Esophagus squamous epithelium (tissue), 4 donors: Measurements from ENCODE around the gene MFSD2B.

Experiments
- POLR2A ChIP-seq, 4 donors: fragments of 450-650 bp; IDR thresholded peaks; one replicate each; pipeline ENCODE4 v1.6.1; 2017; ENCODE audit warnings: antibody characterized with exemption in 4 of 4, mild to moderate bottlenecking in 4 of 4, moderate library complexity in 3 of 4
- TF ChIP-seq, protein P1 (sequence below), 6 experiments: fragments of 450-650 bp in 4 of 6; fragments of 200-600 bp in 2 of 6; sonication (generic) in 2 of 6; IDR thresholded peaks; one replicate each; pipeline ENCODE4 v1.5.1; 2016 to 2019; ENCODE audit warnings: antibody characterized with exemption in 6 of 6, mild to moderate bottlenecking in 4 of 6, moderate library complexity in 4 of 6

DNA sequence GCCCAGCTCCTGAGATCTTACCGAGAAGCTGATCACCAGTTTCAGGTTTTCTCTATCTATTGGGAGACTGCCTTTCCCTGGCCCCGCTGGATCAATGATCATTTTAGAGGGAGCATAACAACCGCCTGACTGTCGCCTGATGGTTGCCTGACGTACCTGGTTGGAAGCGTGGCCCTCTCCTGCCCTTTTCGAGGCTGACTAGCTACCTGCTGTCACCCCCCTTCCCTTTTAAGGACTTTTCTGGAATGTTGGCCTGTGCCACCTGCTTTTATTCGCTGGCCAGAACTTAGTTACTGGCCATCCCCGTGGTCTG lies 562 bp upstream of the MFSD2B start:
- TF ChIP-seq, protein P1, sequence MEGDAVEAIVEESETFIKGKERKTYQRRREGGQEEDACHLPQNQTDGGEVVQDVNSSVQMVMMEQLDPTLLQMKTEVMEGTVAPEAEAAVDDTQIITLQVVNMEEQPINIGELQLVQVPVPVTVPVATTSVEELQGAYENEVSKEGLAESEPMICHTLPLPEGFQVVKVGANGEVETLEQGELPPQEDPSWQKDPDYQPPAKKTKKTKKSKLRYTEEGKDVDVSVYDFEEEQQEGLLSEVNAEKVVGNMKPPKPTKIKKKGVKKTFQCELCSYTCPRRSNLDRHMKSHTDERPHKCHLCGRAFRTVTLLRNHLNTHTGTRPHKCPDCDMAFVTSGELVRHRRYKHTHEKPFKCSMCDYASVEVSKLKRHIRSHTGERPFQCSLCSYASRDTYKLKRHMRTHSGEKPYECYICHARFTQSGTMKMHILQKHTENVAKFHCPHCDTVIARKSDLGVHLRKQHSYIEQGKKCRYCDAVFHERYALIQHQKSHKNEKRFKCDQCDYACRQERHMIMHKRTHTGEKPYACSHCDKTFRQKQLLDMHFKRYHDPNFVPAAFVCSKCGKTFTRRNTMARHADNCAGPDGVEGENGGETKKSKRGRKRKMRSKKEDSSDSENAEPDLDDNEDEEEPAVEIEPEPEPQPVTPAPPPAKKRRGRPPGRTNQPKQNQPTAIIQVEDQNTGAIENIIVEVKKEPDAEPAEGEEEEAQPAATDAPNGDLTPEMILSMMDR (IDR thresholded peaks at IDR 0.05), result no peak
- no peak for TF ChIP-seq POLR2A (IDR thresholded peaks at IDR 0.05)
